Thoracic aorta (tissue), 2 donors: ENCODE measurements around the gene TOP2B. TPM values are rescaled to one million over a fixed set of nuclear protein-coding genes. Genes with fewer than 3 reads are reported as not detected.

ENCODE experiments used
- ATAC-seq: fragments of 150-250 bp; one replicate; pipeline ENCODE4 v1.8.0; 2017; ENCODE audit warnings: low read depth; ENCODE audit not compliant: insufficient number of reproducible peaks, low FRiP score
- DNase-seq: peaks from one replicate; pipeline ENCODE4 v3.0.0-alpha.2; 2020; ENCODE audit warnings: low spot score
- H3K27ac ChIP-seq, 2 donors: fragments of 200-600 bp; sonication (generic); 1 replicate in 1 of 2; 2 replicates in 1 of 2; pipeline ENCODE4 v1.5.1; 2016; ENCODE audit warnings: mild to moderate bottlenecking in 2 of 2, moderate library complexity in 2 of 2
- H3K27me3 ChIP-seq: fragments of 200-600 bp; sonication (generic); replicated peaks from 2 replicates; pipeline ENCODE4 v1.6.0; 2016; ENCODE audit warnings: mild to moderate bottlenecking; ENCODE audit not compliant: insufficient read depth
- H3K36me3 ChIP-seq: fragments of 200-600 bp; sonication (generic); one replicate; pipeline ENCODE4 v1.5.1; 2016
- H3K4me1 ChIP-seq, 2 donors: fragments of 200-600 bp; sonication (generic); 1 replicate in 1 of 2; 2 replicates in 1 of 2; pipeline versions ENCODE4 v1.5.1 to v1.6.0; 2016; ENCODE audit warnings: low read depth in 2 of 2, mild to moderate bottlenecking in 1 of 2; ENCODE audit not compliant: control insufficient read depth in 1 of 2
- H3K4me3 ChIP-seq: fragments of 200-600 bp; sonication (generic); 2 replicates; pipeline ENCODE4 v1.5.1; 2016; ENCODE audit warnings: mild to moderate bottlenecking
- H3K9me3 ChIP-seq: fragments of 200-600 bp; sonication (generic); 2 replicates; pipeline ENCODE4 v1.5.1; 2016
- total RNA-seq, 2 donors: library from RNA; depleted of rRNA; stranded (reverse); fragments of >200 nt; gene quantifications; one replicate each; pipeline versions ENCODE4 v1.1.0 to v1.2.3, GENCODE V29; 2016
- TF ChIP-seq, protein P1 (sequence below): fragments of 200-600 bp; sonication (generic); IDR thresholded peaks from one replicate; pipeline ENCODE4 v1.5.1; 2019; ENCODE audit warnings: antibody characterized with exemption

The TOP2B gene
- total RNA-seq, 2 donors from 2014 or later, result 78.9 to 92.0 TPM

DNA sequence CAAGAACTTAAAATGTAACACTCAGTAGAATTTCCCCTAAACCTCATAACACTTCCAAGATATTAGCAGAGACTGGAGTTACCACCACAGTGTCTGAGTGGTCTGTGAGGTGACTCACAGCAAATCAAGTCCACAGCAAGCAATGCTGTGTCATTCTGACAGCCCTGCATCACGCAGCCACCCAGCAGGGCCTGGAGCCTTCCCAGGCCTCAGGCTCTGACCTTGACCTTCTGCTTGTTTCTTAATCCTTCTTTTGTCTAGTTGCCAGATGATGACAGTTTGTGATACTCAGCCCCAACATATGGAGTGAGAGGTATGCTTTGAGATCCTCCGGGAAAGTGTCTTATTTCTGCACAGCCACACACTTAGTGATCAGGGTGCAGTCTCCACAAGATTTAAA is 82.5 kb downstream of the TOP2B start:
- Histone ChIP-seq H3K27ac (no peak overlapping the region), H3K36me3 (no peaks in the 10 kb centered on the region), H3K4me1 (no peaks in the 10 kb centered on the region), H3K4me3 (no peak overlapping the region), H3K27me3 (no peaks in the 10 kb centered on the region), H3K9me3 (no peaks in the 10 kb centered on the region)
- DNase-seq (no peak), ATAC-seq (no peak)
- TF ChIP-seq, protein P1, sequence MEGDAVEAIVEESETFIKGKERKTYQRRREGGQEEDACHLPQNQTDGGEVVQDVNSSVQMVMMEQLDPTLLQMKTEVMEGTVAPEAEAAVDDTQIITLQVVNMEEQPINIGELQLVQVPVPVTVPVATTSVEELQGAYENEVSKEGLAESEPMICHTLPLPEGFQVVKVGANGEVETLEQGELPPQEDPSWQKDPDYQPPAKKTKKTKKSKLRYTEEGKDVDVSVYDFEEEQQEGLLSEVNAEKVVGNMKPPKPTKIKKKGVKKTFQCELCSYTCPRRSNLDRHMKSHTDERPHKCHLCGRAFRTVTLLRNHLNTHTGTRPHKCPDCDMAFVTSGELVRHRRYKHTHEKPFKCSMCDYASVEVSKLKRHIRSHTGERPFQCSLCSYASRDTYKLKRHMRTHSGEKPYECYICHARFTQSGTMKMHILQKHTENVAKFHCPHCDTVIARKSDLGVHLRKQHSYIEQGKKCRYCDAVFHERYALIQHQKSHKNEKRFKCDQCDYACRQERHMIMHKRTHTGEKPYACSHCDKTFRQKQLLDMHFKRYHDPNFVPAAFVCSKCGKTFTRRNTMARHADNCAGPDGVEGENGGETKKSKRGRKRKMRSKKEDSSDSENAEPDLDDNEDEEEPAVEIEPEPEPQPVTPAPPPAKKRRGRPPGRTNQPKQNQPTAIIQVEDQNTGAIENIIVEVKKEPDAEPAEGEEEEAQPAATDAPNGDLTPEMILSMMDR, result no peak

DNA sequence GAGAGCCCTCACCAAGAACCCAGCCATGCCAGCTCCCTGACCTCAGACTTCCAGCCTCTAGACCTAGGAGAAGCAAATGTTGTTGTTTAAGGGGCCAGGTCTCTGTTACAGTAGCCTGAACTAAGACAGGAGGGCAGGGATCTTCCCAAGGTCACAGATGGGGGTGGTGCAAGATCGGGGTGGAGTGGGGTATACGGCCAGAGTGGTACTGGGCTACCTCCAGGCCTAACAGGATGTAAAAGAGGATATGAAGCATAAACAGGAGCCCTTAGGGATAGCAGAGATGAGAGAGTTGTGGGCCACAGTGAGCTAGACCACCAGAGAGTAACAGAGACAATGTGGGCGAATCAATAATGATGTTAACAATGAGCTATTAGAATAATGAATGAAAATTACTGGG is 82.9 kb downstream of the TOP2B start:
- H3K4me1 ChIP-seq, result no peaks in the 10 kb centered on the region
- no peak for ATAC-seq
- no peaks in the 10 kb centered on the region for H3K27me3 ChIP-seq
- TF ChIP-seq, protein P1, result no peak
- no peaks in the 10 kb centered on the region for H3K9me3 ChIP-seq
- no peak overlapping the region for H3K4me3 ChIP-seq
- DNase-seq, result no peak
- no peak overlapping the region for H3K27ac ChIP-seq
- no peaks in the 10 kb centered on the region for H3K36me3 ChIP-seq

DNA sequence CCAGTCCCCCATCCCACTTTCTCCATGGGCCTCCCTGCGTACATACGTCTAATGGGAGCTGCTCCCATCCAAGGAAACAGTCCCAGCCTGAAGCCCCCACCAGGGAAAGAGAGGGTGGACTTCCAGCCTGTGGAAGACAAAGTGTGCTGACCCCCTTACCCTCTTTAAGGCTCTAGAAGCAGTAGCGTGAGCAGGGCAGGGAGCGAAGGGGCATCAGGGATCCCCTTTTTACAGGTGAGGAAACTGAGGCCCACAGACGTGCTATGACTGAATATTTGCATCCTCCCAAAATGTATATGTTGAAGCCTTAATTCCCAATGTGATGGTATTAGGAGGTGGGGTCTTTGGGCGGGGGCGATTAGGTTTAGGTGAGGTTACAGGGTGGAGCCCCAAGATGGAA is 83.4 kb downstream of the TOP2B start:
- Histone ChIP-seq H3K4me3 (no peak overlapping the region), H3K9me3 (no peaks in the 10 kb centered on the region), H3K27ac (no peak overlapping the region), H3K27me3 (no peaks in the 10 kb centered on the region), H3K4me1 (no peaks in the 10 kb centered on the region), H3K36me3 (no peaks in the 10 kb centered on the region)
- ATAC-seq (no peak), DNase-seq (no peak)
- TF ChIP-seq, protein P1, result no peak

DNA sequence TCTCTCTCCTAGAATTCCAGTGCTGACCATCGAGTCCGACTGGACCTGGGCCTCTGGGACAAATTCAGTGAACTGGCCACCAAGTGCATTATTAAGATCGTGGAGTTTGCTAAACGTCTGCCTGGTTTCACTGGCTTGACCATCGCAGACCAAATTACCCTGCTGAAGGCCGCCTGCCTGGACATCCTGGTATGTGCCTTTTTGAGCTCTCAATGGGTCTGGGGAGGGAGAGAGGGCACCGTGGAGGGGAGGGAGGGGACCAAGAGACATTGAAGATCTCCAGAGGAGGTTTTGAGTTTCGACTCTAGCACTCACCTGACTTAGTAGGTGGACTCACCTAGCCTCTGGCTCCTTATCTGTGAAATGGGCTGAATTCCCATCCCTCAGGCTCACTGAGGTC is 84.2 kb downstream of the TOP2B start:
- H3K36me3 ChIP-seq, result no peaks in the 10 kb centered on the region

DNA sequence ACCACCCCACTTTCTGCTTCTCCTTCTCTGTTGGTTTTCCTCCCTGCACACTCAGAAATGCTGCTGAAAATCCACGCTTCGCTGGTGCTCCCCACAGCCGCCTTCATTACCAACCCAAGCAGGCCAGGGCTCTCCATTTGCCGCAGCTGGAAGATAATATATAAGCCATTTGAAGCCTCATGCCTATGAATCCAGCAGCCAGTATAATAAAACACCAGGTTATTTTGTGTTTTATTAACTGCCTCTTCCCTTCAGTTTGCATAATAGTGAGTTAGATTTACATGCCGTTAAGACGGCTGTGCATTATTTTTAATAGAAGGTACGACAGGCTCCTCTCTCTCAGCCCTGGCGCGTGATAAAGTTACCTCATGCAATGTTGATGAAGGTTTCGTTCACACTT is 86.6 kb downstream of the TOP2B start:
- no peaks in the 10 kb centered on the region for H3K9me3 ChIP-seq
- peaks cover 4 to 8% of the 10 kb centered on the region in 2 donors for H3K4me1 ChIP-seq
- DNase-seq (no peak), ATAC-seq (no peak)
- no peak overlapping the region for H3K27ac ChIP-seq
- no peaks in the 10 kb centered on the region for H3K36me3 ChIP-seq
- TF ChIP-seq, protein P1, result no peak
- H3K4me3 ChIP-seq, result no peak overlapping the region
- H3K27me3 ChIP-seq, result no peaks in the 10 kb centered on the region

More for the DNA sequence above, 84.2 kb downstream of the TOP2B start:
- TF ChIP-seq, protein P1, result no peak
- no peaks in the 10 kb centered on the region for H3K9me3 ChIP-seq
- no peaks in the 10 kb centered on the region for H3K4me1 ChIP-seq
- ATAC-seq (no peak), DNase-seq (no peak)
- H3K27me3 ChIP-seq, result no peaks in the 10 kb centered on the region
- no peak overlapping the region for H3K4me3 ChIP-seq
- no peak overlapping the region for H3K27ac ChIP-seq
